HepG2 (cell line): ENCODE measurements around the gene ATE1. TPM values are rescaled to one million over a fixed set of nuclear protein-coding genes. Genes with fewer than 3 reads are reported as not detected.

Experiments
- ATAC-seq: fragments of 200-7000 bp; cut with Tn5 transposase; 3 replicates; pipeline ENCODE4 v1.9.1; 2020; ENCODE audit warnings: mild to moderate bottlenecking, moderate library complexity
- BruUV-seq: library from RNA; stranded (reverse); fragments of 400-500 nt; replicated peaks from 2 replicates; lab custom pipeline; 2021; lab: Mats Ljungman, UMichigan
- CTCF ChIA-PET: fragments of 300-600 bp; formaldehyde crosslinking; extraction: SDS; loops from one replicate; lab custom pipeline; 2021; ENCODE audit warnings: low total read pairs, inconsistent platforms, low intra/inter-chr PET ratio; lab: Yijun Ruan, JAX
- POLR2A ChIA-PET: fragments of 350-600 bp; sonication (Branson Sonifier 250); formaldehyde crosslinking; loops from one replicate; lab custom pipeline; 2020; ENCODE audit warnings: antibody characterized with exemption, inconsistent platforms; lab: Yijun Ruan, JAX
- DNase-seq: peaks from one replicate; pipeline ENCODE4 v3.0.0-alpha.2; 2015; ENCODE audit warnings: low spot score
- FAIRE-seq: peaks from 3 replicates; lab custom pipeline; 2011; peaks lifted over from hg19 to GRCh38; lab: Jason Lieb, UNC
- H2AFZ ChIP-seq: one replicate; pipeline ENCODE4 v1.6.1; 2011; ENCODE audit warnings: low read length, inconsistent platforms
- H3K27ac ChIP-seq: fragments of 300-600 bp; 3 replicates; pipeline ENCODE4 v1.8.0; 2011; ENCODE audit warnings: mixed run types, mild to moderate bottlenecking, mixed read lengths, low read length, inconsistent platforms; ENCODE audit not compliant: insufficient read depth; ENCODE audit errors: extremely low read length
- H3K27me3 ChIP-seq, 2 experiments: fragments of 200-600 bp in 1 of 2; 2 replicates in 1 of 2; 3 replicates in 1 of 2; pipeline versions ENCODE4 v1.6.0 to v1.8.0; 2011; ENCODE audit warnings: low read length in 2 of 2, mild to moderate bottlenecking in 2 of 2, moderate library complexity in 2 of 2, inconsistent platforms in 1 of 2; ENCODE audit not compliant: insufficient read depth in 2 of 2, control insufficient read depth in 1 of 2
- H3K36me3 ChIP-seq, 2 experiments: fragments of 200-600 bp in 1 of 2; replicated peaks in 1 of 2; 2 replicates in 1 of 2; 3 replicates in 1 of 2; pipeline versions ENCODE4 v1.5.1 to v1.8.0; 2011; ENCODE audit warnings: low read length in 2 of 2, inconsistent platforms in 1 of 2; ENCODE audit not compliant: insufficient read depth in 2 of 2, control insufficient read depth in 1 of 2
- H3K4me1 ChIP-seq: 2 replicates; pipeline ENCODE4 v1.5.1; 2012; ENCODE audit warnings: low read length, inconsistent platforms; ENCODE audit not compliant: insufficient read depth
- H3K4me2 ChIP-seq: 2 replicates; pipeline ENCODE4 v1.6.0; 2011; ENCODE audit warnings: low read depth, low read length, inconsistent platforms
- H3K4me3 ChIP-seq, 3 experiments: fragments of 200-600 bp in 1 of 3; sonication (generic), shearing (Covaris generic) in 1 of 3; replicated peaks in 1 of 3; 2 replicates each; pipeline ENCODE4 v1.5.1; 2011 to 2016; ENCODE audit warnings: low read length in 3 of 3, inconsistent platforms in 2 of 3, low read depth in 2 of 3, mild to moderate bottlenecking in 2 of 3, control low read depth in 1 of 3, mixed read lengths in 1 of 3; ENCODE audit not compliant: insufficient read depth in 1 of 3
- H3K79me2 ChIP-seq: one replicate; pipeline ENCODE4 v1.6.1; 2011; ENCODE audit warnings: low read length, inconsistent platforms; ENCODE audit not compliant: insufficient read depth
- H3K9ac ChIP-seq: 2 replicates; pipeline ENCODE4 v1.6.0; 2011; ENCODE audit warnings: mild to moderate bottlenecking, low read depth, low read length, inconsistent platforms; ENCODE audit not compliant: insufficient read depth
- H3K9me3 ChIP-seq: 2 replicates; pipeline ENCODE4 v1.5.1; 2012; ENCODE audit warnings: mild to moderate bottlenecking, low read length
- H4K20me1 ChIP-seq: 2 replicates; pipeline ENCODE4 v1.6.0; 2011; ENCODE audit warnings: inconsistent platforms, mild to moderate bottlenecking, low read length, moderate library complexity; ENCODE audit not compliant: insufficient read depth
- ARID5B ChIP-seq: IDR thresholded peaks from 2 replicates; pipeline ENCODE4 v1.4.0; 2020; ENCODE audit warnings: mild to moderate bottlenecking, missing genetic modification reagents
- DBP ChIP-seq: sonication (generic); formaldehyde crosslinking; IDR thresholded peaks from 2 replicates; pipeline ENCODE4 v1.4.0; 2020; ENCODE audit warnings: missing genetic modification reagents; ENCODE audit errors: not compliant biosample characterization
- KDM4B ChIP-seq: sonication (generic); formaldehyde crosslinking; IDR thresholded peaks from 2 replicates; pipeline ENCODE4 v1.4.0; 2020; ENCODE audit warnings: missing genetic modification reagents
- MTERF4 ChIP-seq: sonication (generic); formaldehyde crosslinking; IDR thresholded peaks from 2 replicates; pipeline ENCODE4 v1.8.0; 2023; ENCODE audit warnings: mild to moderate bottlenecking, missing genetic modification reagents
- STAT6 ChIP-seq: sonication (generic); formaldehyde crosslinking; IDR thresholded peaks from 2 replicates; pipeline ENCODE4 v1.4.0; 2020; ENCODE audit warnings: missing genetic modification reagents, mild to moderate bottlenecking, borderline replicate concordance
- SYNCRIP ChIP-seq: fragments of 200-400 bp; formaldehyde crosslinking; IDR thresholded peaks from 2 replicates; pipeline ENCODE4 v1.6.1; 2018; ENCODE audit warnings: mild to moderate bottlenecking, low read depth, low read length; ENCODE audit not compliant: insufficient read depth
- THRA ChIP-seq: sonication (generic); formaldehyde crosslinking; IDR thresholded peaks from 2 replicates; pipeline ENCODE4 v1.4.0; 2020; ENCODE audit warnings: missing genetic modification reagents, borderline replicate concordance
- ZNF33A ChIP-seq: sonication (generic); formaldehyde crosslinking; IDR thresholded peaks from 2 replicates; pipeline ENCODE4 v1.5.1; 2020; ENCODE audit warnings: missing genetic modification reagents, mild to moderate bottlenecking, moderate library complexity, borderline replicate concordance
- ZNF644 ChIP-seq: IDR thresholded peaks from 2 replicates; pipeline ENCODE4 v1.6.1; 2016; ENCODE audit warnings: low read depth
- ZNF746 ChIP-seq: sonication (generic); formaldehyde crosslinking; IDR thresholded peaks from 2 replicates; pipeline ENCODE4 v1.8.0; 2022; ENCODE audit warnings: mild to moderate bottlenecking, missing genetic modification reagents
- ZZZ3 ChIP-seq: sonication (generic); formaldehyde crosslinking; IDR thresholded peaks from 2 replicates; pipeline ENCODE4 v1.4.0; 2020; ENCODE audit warnings: missing genetic modification reagents, mild to moderate bottlenecking, borderline replicate concordance
- WGBS: methylation state at CpG from one replicate; pipeline ENCODE4 v1.1.6; 2017; ENCODE audit warnings: low lambda C conversion rate; 5-methylcytosine and 5-hydroxymethylcytosine counted together
- in situ Hi-C: cut with HindIII; loops from 2 replicates; pipeline ENCODE4 v1.10.0; 2017; ENCODE audit warnings: low pct_unique_long_range_greater_than_20kb; ENCODE audit not compliant: extremely low pct_ligation_motif_present
- intact Hi-C: fragments of 100-400 bp; cut with micrococcal nuclease; formaldehyde crosslinking; loops from one replicate; pipeline ENCODE4 v1.10.0; 2022; ENCODE audit not compliant: unreplicated experiment
- polyA plus RNA-seq, 8 experiments: library from polyadenylated mRNA; depleted of rRNA in 3 of 8; stranded (reverse) in 7 of 8; unstranded in 1 of 8; fragments of >200 nt; fragmentation: Illumina TruSeq in 4 of 8; extraction: Trizol in 4 of 8; gene quantifications; 2 replicates each; pipeline versions ENCODE4 v1.2.1 to v1.2.3, GENCODE V29; 2011 to 2016; ENCODE audit warnings: low read depth in 4 of 8, missing spikeins in 1 of 8, mixed read lengths in 1 of 8; ENCODE audit not compliant: insufficient read depth in 1 of 8
- total RNA-seq, 5 experiments: library from RNA; depleted of rRNA; stranded (reverse); fragments of >200 nt; fragmentation: Illumina TruSeq; extraction: Trizol; gene quantifications; 2 replicates each; pipeline ENCODE4 v1.2.3, GENCODE V29; 2016; ENCODE audit warnings: low read depth in 1 of 5

Gene ATE1
- total and polyA plus RNA-seq, 2 of the 13 experiments (the other 11 are each of a cell fraction or from before 2014, with no cell fraction given): 17.5 to 42.2 TPM

GRCh38 chr10:121928528-121928884 lies 675 bp upstream of the ATE1 start (continued):
- TF ChIP-seq STAT6 (CRISPR knock-in tag) (no peak), DBP (no peak), SYNCRIP (no peak), ZNF644 (CRISPR knock-in tag) (no peak), ZNF33A (CRISPR knock-in tag) (0 out of 2 replicates have a peak, but pooled peaks have one; percentile 59), ZZZ3 (no peak)
- TF ChIP-seq, all 625 proteins: peak for 22

GRCh38 chr10:121927318-121927840 lies 452 bp downstream of the ATE1 start:
- Histone ChIP-seq H4K20me1 (no peaks in the 10 kb centered on the region), H3K9me3 (no peaks in the 10 kb centered on the region), H3K79me2 (peaks cover 52% of the 10 kb centered on the region), H3K36me3 (peaks cover 0 to 5% of the 10 kb centered on the region in 2 experiments; a peak in 1 of 5 replicates), H3K9ac (peak overlapping the region; percentile 97), H3K4me1 (peaks cover 53% of the 10 kb centered on the region), H3K4me2 (peak overlapping the region; percentile 75), H2AFZ (no peak overlapping the region), H3K4me3 (peak overlapping the region; percentile 91 to 98 (median 98)), H3K27me3 (no peaks in the 10 kb centered on the region; a peak in 1 of 5 replicates), H3K27ac (peak overlapping the region; percentile 95)
- ATAC-seq (peak; percentile 69), DNase-seq (peak; percentile 58), FAIRE-seq (no peak)
- WGBS: 5% methylated on average over 9 of the region's 48 CpGs
- in situ Hi-C loops: no loop called here
- no TSS peak for BruUV-seq
- ChIA-PET CTCF (no interaction called here), POLR2A (interaction anchor here (0.6 to 2.7 kb wide), 14 partner anchors 8 to 186 kb away, joined by 3 to 21 read pairs (median 4); partner anchors contain the start of gene NSMCE4A)
- intact Hi-C loops: loop anchor here (5.0 kb wide), 2 partner anchors 125 to 185 kb away; no protein-coding TSS in a partner anchor
- TF ChIP-seq MTERF4 (CRISPR knock-in tag) (no peak), KDM4B (CRISPR knock-in tag) (0 out of 2 replicates have a peak, but pooled peaks have one; percentile 41), THRA (CRISPR knock-in tag) (no peak), ARID5B (0 out of 2 replicates have a peak, but pooled peaks have one; percentile 4), ZNF746 (CRISPR knock-in tag) (0 out of 2 replicates have a peak, but pooled peaks have one; percentile 13)
